B cell (primary cell): Measurements from ENCODE around the gene ZNF609. TPM values are rescaled to one million over a fixed set of nuclear protein-coding genes. Genes with fewer than 3 reads are reported as not detected.

Source experiments
- ATAC-seq: fragments of 200-7000 bp; cut with Tn5 transposase; one replicate; pipeline ENCODE4 v1.10.0; 2021; ENCODE audit warnings: low read depth, mild to moderate bottlenecking, moderate number of reproducible peaks, moderate library complexity
- CTCF ChIA-PET: fragments of 350-600 bp; sonication (Branson Sonifier 250); formaldehyde crosslinking; loops from one replicate; lab custom pipeline; 2021; ENCODE audit warnings: antibody characterized with exemption, inconsistent platforms; lab: Charles Lee
- POLR2A ChIA-PET: fragments of 350-600 bp; sonication (Branson Sonifier 250); formaldehyde crosslinking; loops from one replicate; lab custom pipeline; 2021; ENCODE audit warnings: antibody characterized with exemption; lab: Charles Lee
- DNase-seq: peaks from one replicate; pipeline ENCODE4 v3.0.0; 2013
- H2AFZ ChIP-seq: 2 replicates; pipeline ENCODE4 v1.6.1; 2012; ENCODE audit warnings: mild to moderate bottlenecking, low read depth, low read length; ENCODE audit not compliant: insufficient read depth, poor library complexity, severe bottlenecking
- H3K27ac ChIP-seq, 2 donors: 1 replicate in 1 of 2; 2 replicates in 1 of 2; pipeline ENCODE4 v1.5.1; 2012 to 2013; ENCODE audit warnings: low read length in 2 of 2, mild to moderate bottlenecking in 2 of 2, moderate library complexity in 1 of 2
- H3K27me3 ChIP-seq, 4 experiments: fragments of 200-600 bp in 1 of 4; sonication (generic) in 1 of 4; replicated peaks in 1 of 4; 1 replicate in 2 of 4; 2 replicates in 2 of 4; pipeline versions ENCODE4 v1.6.1 to v1.7.0; 2013 to 2016; ENCODE audit warnings: low read length in 3 of 4, mild to moderate bottlenecking in 2 of 4, mixed read lengths in 1 of 4, moderate library complexity in 1 of 4; ENCODE audit not compliant: insufficient read depth in 4 of 4, control insufficient read depth in 3 of 4; ENCODE audit errors: control extremely low read depth in 1 of 4
- H3K36me3 ChIP-seq, 2 experiments: replicated peaks in 1 of 2; 1 replicate in 1 of 2; 2 replicates in 1 of 2; pipeline versions ENCODE4 v1.6.1 to v1.7.1; 2013; ENCODE audit warnings: low read length in 1 of 2; ENCODE audit not compliant: insufficient read depth in 2 of 2, control insufficient read depth in 1 of 2; ENCODE audit errors: control extremely low read depth in 1 of 2, extremely low read depth in 1 of 2
- H3K4me1 ChIP-seq, 2 donors: fragments of 200-600 bp in 1 of 2; sonication (generic) in 1 of 2; 1 replicate in 1 of 2; 2 replicates in 1 of 2; pipeline versions ENCODE4 v1.5.1 to v1.6.1; 2013 to 2017; ENCODE audit warnings: low read length in 2 of 2; ENCODE audit not compliant: control insufficient read depth in 2 of 2, insufficient read depth in 2 of 2
- H3K4me2 ChIP-seq: replicated peaks from 2 replicates; pipeline ENCODE3; 2012; ENCODE audit warnings: mild to moderate bottlenecking, low read depth, low read length; ENCODE audit not compliant: poor library complexity, severe bottlenecking
- H3K4me3 ChIP-seq, 5 experiments: fragments of 200-600 bp in 1 of 5; sonication (generic) in 1 of 5; 1 replicate in 3 of 5; 2 replicates in 2 of 5; pipeline versions ENCODE4 v1.5.1 to v1.7.0; 2011 to 2016; ENCODE audit warnings: low read length in 4 of 5, mild to moderate bottlenecking in 4 of 5, low read depth in 2 of 5, control low read depth in 1 of 5, moderate library complexity in 1 of 5; ENCODE audit not compliant: insufficient read depth in 1 of 5; ENCODE audit errors: control extremely low read depth in 1 of 5, extremely low read depth in 1 of 5
- H3K79me2 ChIP-seq: fragments of 200-600 bp; sonication (generic); one replicate; pipeline ENCODE4 v1.6.0; 2016; ENCODE audit warnings: low read length; ENCODE audit not compliant: control insufficient read depth, insufficient read depth
- H3K9ac ChIP-seq: fragments of 200-600 bp; sonication (generic); 2 replicates; pipeline ENCODE4 v1.6.1; 2017; ENCODE audit warnings: mild to moderate bottlenecking, low read length, moderate library complexity
- H3K9me3 ChIP-seq, 3 donors: one replicate each; pipeline versions ENCODE4 v1.6.1 to v1.7.1; 2013; ENCODE audit warnings: low read length in 2 of 3; ENCODE audit not compliant: control insufficient read depth in 2 of 3, insufficient read depth in 1 of 3; ENCODE audit errors: control extremely low read depth in 1 of 3
- H4K20me1 ChIP-seq: 2 replicates; pipeline ENCODE4 v1.6.0; 2012; ENCODE audit warnings: mild to moderate bottlenecking, low read length; ENCODE audit not compliant: insufficient read depth, control insufficient read depth, poor library complexity, severe bottlenecking
- H3K27ac Mint-ChIP-seq: one replicate; pipeline ENCODE4 v1.8.0; 2021; ENCODE audit warnings: mixed read lengths
- H3K27me3 Mint-ChIP-seq: one replicate; pipeline ENCODE4 v1.8.0; 2021; ENCODE audit warnings: mixed read lengths
- H3K4me1 Mint-ChIP-seq: one replicate; pipeline ENCODE4 v1.8.0; 2021; ENCODE audit warnings: mixed read lengths
- H3K4me3 Mint-ChIP-seq: one replicate; pipeline ENCODE4 v1.8.0; 2021; ENCODE audit warnings: mixed read lengths
- H3K9me3 Mint-ChIP-seq: one replicate; pipeline ENCODE4 v1.8.0; 2022; ENCODE audit warnings: mixed read lengths; ENCODE audit not compliant: insufficient read depth
- CTCF ChIP-seq: fragments of 200-600 bp; IDR thresholded peaks from one replicate; pipeline ENCODE4 v1.8.0; 2022; ENCODE audit warnings: antibody characterized with exemption, mild to moderate bottlenecking
- EZH2 ChIP-seq: IDR thresholded peaks from 2 replicates; pipeline ENCODE4 v1.6.1; 2012; ENCODE audit warnings: borderline replicate concordance, low read depth, mild to moderate bottlenecking, moderate library complexity, low read length; ENCODE audit not compliant: insufficient read depth, poor library complexity, severe bottlenecking
- WGBS: methylation state at CpG from one replicate; pipeline ENCODE4 v1.1.5; 2013; ENCODE audit warnings: missing lambda C conversion rate; ENCODE audit not compliant: insufficient coverage; 5-methylcytosine and 5-hydroxymethylcytosine counted together
- intact Hi-C: fragments of 100-400 bp; cut with micrococcal nuclease; formaldehyde crosslinking; loops from one replicate; pipeline ENCODE4 v1.10.0; 2022
- polyA plus RNA-seq: library from polyadenylated mRNA; depleted of rRNA; stranded (reverse); fragments of >200 nt; gene quantifications from 2 replicates; pipeline ENCODE4 v1.2.3, GENCODE V29; 2012
- total RNA-seq, 2 donors: library from RNA; stranded (reverse); fragments of 120-200 nt in 1 of 2; gene quantifications; 1 replicate in 1 of 2; 2 replicates in 1 of 2; pipeline versions ENCODE4 v1.2.3 to v1.2.4, GENCODE V29; 2013 to 2022

Gene ZNF609
- total and polyA plus RNA-seq, 2 donors (not counting 1 experiment from before 2014, with no cell fraction given): 5.8 to 32.9 TPM

GRCh38 chr15:64507293-64507802 is 47.0 kb downstream of the ZNF609 start:
- H3K4me3 Mint-ChIP-seq: peak overlapping the region; percentile 68
- peak overlapping the region; percentile 32 for H2AFZ ChIP-seq
- H4K20me1 ChIP-seq: no peaks in the 10 kb centered on the region
- ATAC-seq (peak; percentile 76), DNase-seq (peak; percentile 57)
- 0% methylated on average over 2 of the region's 3 CpGs for WGBS
- H3K4me1 ChIP-seq: peaks cover 33 to 34% of the 10 kb centered on the region in 2 donors
- H3K4me1 Mint-ChIP-seq: peaks cover 50% of the 10 kb centered on the region
- peak overlapping the region; percentile 35 to 62 for H3K27ac ChIP-seq
- H3K27me3 ChIP-seq: no peaks in the 10 kb centered on the region
- no peaks in the 10 kb centered on the region for H3K27me3 Mint-ChIP-seq
- H3K9ac ChIP-seq: peak overlapping the region; percentile 13
- H3K9me3 Mint-ChIP-seq: no peaks in the 10 kb centered on the region
- peak overlapping the region; percentile 50 for H3K27ac Mint-ChIP-seq
- POLR2A ChIA-PET: no interaction called here
- H3K36me3 ChIP-seq: no peaks in the 10 kb centered on the region
- H3K79me2 ChIP-seq: peaks cover 28% of the 10 kb centered on the region
- peak overlapping the region; percentile 66 for H3K4me2 ChIP-seq
- intact Hi-C loops: loop anchor here (5.0 kb wide), 1 partner anchor 45 kb away; the partner anchor contains the start of gene ZNF609
- TF ChIP-seq EZH2: no peak
- TF ChIP-seq CTCF: no peak
- CTCF ChIA-PET: interaction anchor here (1.0 to 1.6 kb wide), 3 partner anchors 59 to 178 kb away, joined by 3 to 7 read pairs (median 4); no protein-coding TSS in a partner anchor
- H3K4me3 ChIP-seq: peak overlapping the region in 3 of 5 experiments; percentile 6 to 32 (median 11)
- H3K9me3 ChIP-seq: no peaks in the 10 kb centered on the region

GRCh38 chr15:64507845-64508244 is 47.5 kb downstream of the ZNF609 start:
- peak overlapping the region; percentile 54 for H3K27ac Mint-ChIP-seq
- ATAC-seq (no peak), DNase-seq (no peak)
- H3K79me2 ChIP-seq: peaks cover 28% of the 10 kb centered on the region
- no peaks in the 10 kb centered on the region for H3K27me3 Mint-ChIP-seq
- WGBS: no CpG with 5 or more reads among the region's 2 CpGs
- H3K27ac ChIP-seq: peak overlapping the region; percentile 35 to 62
- H3K4me2 ChIP-seq: peak overlapping the region; percentile 66
- peak overlapping the region; percentile 32 for H2AFZ ChIP-seq
- peak overlapping the region; percentile 13 for H3K9ac ChIP-seq
- no peaks in the 10 kb centered on the region for H4K20me1 ChIP-seq
- H3K4me1 ChIP-seq: peaks cover 29 to 30% of the 10 kb centered on the region in 2 donors
- H3K27me3 ChIP-seq: no peaks in the 10 kb centered on the region
- no peak for TF ChIP-seq EZH2
- no peak for TF ChIP-seq CTCF
- CTCF ChIA-PET: interaction anchor here (1.0 to 1.6 kb wide), 3 partner anchors 59 to 177 kb away, joined by 3 to 7 read pairs (median 4); no protein-coding TSS in a partner anchor
- peak overlapping the region; percentile 68 for H3K4me3 Mint-ChIP-seq
- intact Hi-C loops: loop anchor here (5.0 kb wide), 1 partner anchor 46 kb away; the partner anchor contains the start of gene ZNF609
- no peaks in the 10 kb centered on the region for H3K9me3 Mint-ChIP-seq
- H3K9me3 ChIP-seq: no peaks in the 10 kb centered on the region
- H3K4me3 ChIP-seq: peak overlapping the region in 3 of 5 experiments; percentile 6 to 32 (median 11)
- POLR2A ChIA-PET: no interaction called here
- H3K36me3 ChIP-seq: no peaks in the 10 kb centered on the region
- peaks cover 45% of the 10 kb centered on the region for H3K4me1 Mint-ChIP-seq
